NCI-H524 treated with DMSO at 0.1 percent for 48 hours (cell line): ENCODE results near the gene PRDX2.
"Not testable (repeated sequence)": the region's sequence is repeated elsewhere in the genome, so short reads cannot be mapped to it uniquely, and the experiment has no call there.

ENCODE experiments used
- DNase-seq: peaks from one replicate; lab custom pipeline; 2025; lab: John Stamatoyannopoulos, UW

Gene PRDX2

GRCh38 chr19:12801466-12802266, at the start of gene PRDX2, which contains the start of gene THSD8:
Gene PRDX2, minus strand, starts transcription at chr19:12801800. Its CDS starts 539 bp downstream, at chr19:12801261.
Gene THSD8, plus strand, starts transcription at chr19:12802069. Its CDS starts 3 bp downstream, at chr19:12802072.
- peak; percentile 44 for DNase-seq

- DNase-seq, result peak; percentile 15
These were observed 45.8 kb upstream of the PRDX2 start for GRCh38 chr19:12847159-12848139.

GRCh38 chr19:12846613-12847012, 45.0 kb upstream of the PRDX2 start:
- DNase-seq, result not testable (repeated sequence)

- DNase-seq, result no peak
These were observed 42.6 kb upstream of the PRDX2 start for GRCh38 chr19:12843999-12844732.

GRCh38 chr19:12843328-12843727, 41.7 kb upstream of the PRDX2 start:
- no peak for DNase-seq

GRCh38 chr19:12842511-12842910, 40.9 kb upstream of the PRDX2 start:
- no peak for DNase-seq

- DNase-seq, result peak; percentile 80
These were observed 39.5 kb upstream of the PRDX2 start for GRCh38 chr19:12841094-12841493.

- DNase-seq, result no peak
These were observed 38.8 kb upstream of the PRDX2 start for GRCh38 chr19:12840091-12841079.

- DNase-seq, result no peak
These were observed 37.5 kb upstream of the PRDX2 start for GRCh38 chr19:12838886-12839756.

GRCh38 chr19:12838182-12838885, 36.7 kb upstream of the PRDX2 start, which contains the start of gene MAST1:
Gene MAST1, plus strand, starts transcription at chr19:12838515. Its CDS starts 58 bp downstream, at chr19:12838573.
- no peak for DNase-seq

GRCh38 chr19:12837225-12837624, 35.6 kb upstream of the PRDX2 start:
- DNase-seq, result no peak

GRCh38 chr19:12836529-12836863, 34.9 kb upstream of the PRDX2 start:
- no peak for DNase-seq

GRCh38 chr19:12834976-12835757, 33.6 kb upstream of the PRDX2 start:
- DNase-seq, result peak; percentile 17

GRCh38 chr19:12834566-12834943, 33.0 kb upstream of the PRDX2 start, which contains the start of gene RTBDN:
Gene RTBDN, minus strand, starts transcription at chr19:12834579. Its CDS starts 4,600 bp downstream, at chr19:12829979.
- no peak for DNase-seq

GRCh38 chr19:12833738-12834565, 32.4 kb upstream of the PRDX2 start:
- DNase-seq, result no peak

GRCh38 chr19:12833418-12833737, 31.8 kb upstream of the PRDX2 start:
- DNase-seq, result no peak

- no peak for DNase-seq
These were observed 26.9 kb upstream of the PRDX2 start for GRCh38 chr19:12828494-12828893.
